Epithelial cell of umbilical artery (primary cell): ENCODE data around the gene KDM4C. TPM values are rescaled to one million over a fixed set of nuclear protein-coding genes. Genes with fewer than 3 reads are reported as not detected.

Experiments
- total RNA-seq: library from RNA; depleted of rRNA; stranded (reverse); fragments of >200 nt; gene quantifications from 2 replicates; pipeline ENCODE4 v1.2.3, GENCODE V29; 2014

KDM4C gene
- 14.0 and 18.1 TPM in 2 replicates for total RNA-seq

DNA sequence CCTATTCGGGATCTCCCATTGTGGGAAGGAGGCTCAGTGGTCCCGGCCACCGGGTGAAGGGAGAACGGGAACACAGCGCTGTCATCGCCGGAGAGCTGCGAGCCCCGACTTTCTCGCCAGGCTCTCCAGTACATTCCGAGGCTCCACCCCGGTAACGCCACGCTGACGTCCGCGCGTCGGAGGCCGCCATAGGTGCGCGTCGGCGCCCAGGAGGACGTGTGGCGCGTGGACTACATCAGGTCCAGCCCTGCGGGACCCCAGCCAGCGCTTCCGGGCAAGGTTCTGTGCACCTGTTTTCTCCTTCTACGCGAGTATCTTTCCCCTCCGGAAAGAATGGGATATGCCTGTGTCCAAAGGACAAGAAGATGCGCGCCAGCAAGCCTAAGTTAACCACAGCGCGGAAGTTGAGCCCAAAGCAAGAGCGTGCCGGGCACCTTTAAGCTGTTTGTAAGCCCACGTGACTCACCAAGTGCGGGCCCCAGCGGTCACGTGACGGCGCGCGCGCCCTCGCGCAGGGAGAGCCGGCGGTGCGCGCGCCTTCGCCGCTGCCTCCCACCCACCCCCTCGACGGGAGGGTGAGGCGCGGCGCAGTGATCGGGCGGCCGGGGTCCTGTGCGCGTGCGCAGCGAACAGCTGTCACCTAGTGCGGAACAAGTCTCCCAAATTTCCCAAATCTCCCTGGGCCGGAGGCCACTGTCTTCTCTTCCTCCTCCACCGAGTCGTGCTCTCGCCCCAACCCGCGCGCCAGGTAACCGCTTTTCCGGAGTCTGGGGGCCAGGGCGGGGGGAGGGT lies at the start of gene KDM4C:
Gene KDM4C (plus strand): TSS at position 518 of the 792 bp plus-strand sequence. CDS start 35,016 bp downstream, outside the sequence.

Other genes starting within 250 kb of the KDM4C start
- gene GLDC, start 112.2 kb upstream of the KDM4C start, total RNA-seq: 2.3 and 6.4 TPM in 2 replicates